Measurements from ENCODE around the gene CPVL.

GRCh38 chr7:28981161-28981465 lies 165.2 kb downstream of the CPVL start:
- TF ChIP-seq CTCF (IDR thresholded peaks at IDR 0.05), result no peak
- no peak for TF ChIP-seq REST (IDR thresholded peaks at IDR 0.05; ENCODE audit: insufficient read depth in 1 of 2, low read depth in 2 of 2, low read length in 1 of 2)
- no peak for TF ChIP-seq POLR2AphosphoS5 (IDR thresholded peaks at IDR 0.05; ENCODE audit: low read depth, low read length)
- no peak for TF ChIP-seq SIN3A (IDR thresholded peaks at IDR 0.05; ENCODE audit: borderline replicate concordance, insufficient read depth, low read depth, low read length)
- TF ChIP-seq TCF7L2 (IDR thresholded peaks at IDR 0.05; ENCODE audit: low read depth, low read length), result no peak

Measured in Panc1 (cell line).